HepG2 (cell line): ENCODE results near the gene UBE2N. TPM values are rescaled to one million over a fixed set of nuclear protein-coding genes. Genes with fewer than 3 reads are reported as not detected.

Experiments
- CCAR2 ChIP-seq: fragments of 200-400 bp; formaldehyde crosslinking; optimal IDR thresholded peaks from 2 replicates; pipeline ENCODE3; 2018; ENCODE audit warnings: low read depth, mild to moderate bottlenecking, low read length, moderate library complexity
- CSRNP1 ChIP-seq: sonication (generic); formaldehyde crosslinking; IDR thresholded peaks from 2 replicates; pipeline ENCODE4 v1.8.1; 2023; ENCODE audit warnings: mild to moderate bottlenecking, missing genetic modification reagents
- DMAP1 ChIP-seq: IDR thresholded peaks from 2 replicates; pipeline ENCODE4 v1.6.1; 2016
- HOXA9 ChIP-seq: sonication (generic); formaldehyde crosslinking; IDR thresholded peaks from 2 replicates; pipeline ENCODE4 v1.8.1; 2022; ENCODE audit warnings: missing genetic modification reagents, mild to moderate bottlenecking, moderate library complexity, borderline replicate concordance
- NRL ChIP-seq: sonication (generic); formaldehyde crosslinking; IDR thresholded peaks from 2 replicates; pipeline ENCODE4 v1.5.0; 2020; ENCODE audit warnings: missing genetic modification reagents, mild to moderate bottlenecking, moderate library complexity, borderline replicate concordance
- PATZ1 ChIP-seq: sonication (generic); formaldehyde crosslinking; IDR thresholded peaks from 2 replicates; pipeline ENCODE4 v1.4.0; 2020; ENCODE audit warnings: missing genetic modification reagents
- PHF5A ChIP-seq: IDR thresholded peaks from one replicate; pipeline ENCODE4 v1.6.1; 2018; ENCODE audit warnings: low read depth, missing genetic modification reagents; ENCODE audit not compliant: unreplicated experiment
- RFXAP ChIP-seq: sonication (generic); formaldehyde crosslinking; IDR thresholded peaks from 2 replicates; pipeline ENCODE4 v1.4.0; 2020; ENCODE audit warnings: missing genetic modification reagents, borderline replicate concordance
- TAF1 ChIP-seq: sonication (generic); formaldehyde crosslinking; IDR thresholded peaks from 2 replicates; pipeline ENCODE4 v1.4.0; 2020; ENCODE audit warnings: missing genetic modification reagents
- TARDBP ChIP-seq: sonication (generic); formaldehyde crosslinking; IDR thresholded peaks from 2 replicates; pipeline ENCODE4 v1.8.0; 2022; ENCODE audit warnings: mild to moderate bottlenecking, missing genetic modification reagents
- TGIF2 ChIP-seq: IDR thresholded peaks from 2 replicates; pipeline ENCODE4 v1.6.1; 2016; ENCODE audit warnings: control low read depth, missing compliant biosample characterization
- ZBTB7A ChIP-seq: sonication (generic); formaldehyde crosslinking; IDR thresholded peaks from 2 replicates; pipeline ENCODE4 v1.8.0; 2022; ENCODE audit warnings: mild to moderate bottlenecking, missing genetic modification reagents
- ZC3H13 ChIP-seq: sonication (generic); formaldehyde crosslinking; IDR thresholded peaks from 2 replicates; pipeline ENCODE4 v1.8.1; 2023; ENCODE audit warnings: mild to moderate bottlenecking, missing genetic modification reagents, moderate library complexity
- ZNF142 ChIP-seq: sonication (generic); formaldehyde crosslinking; IDR thresholded peaks from 2 replicates; pipeline ENCODE4 v1.4.0; 2020; ENCODE audit warnings: missing genetic modification reagents
- ZNF530 ChIP-seq: sonication (generic); formaldehyde crosslinking; IDR thresholded peaks from 2 replicates; pipeline ENCODE4 v1.5.0; 2020; ENCODE audit warnings: low read depth, mild to moderate bottlenecking, missing genetic modification reagents
- polyA plus RNA-seq, 8 experiments: library from polyadenylated mRNA; depleted of rRNA in 3 of 8; stranded (reverse) in 7 of 8; unstranded in 1 of 8; fragments of >200 nt; fragmentation: Illumina TruSeq in 4 of 8; extraction: Trizol in 4 of 8; gene quantifications; 2 replicates each; pipeline versions ENCODE4 v1.2.1 to v1.2.3, GENCODE V29; 2011 to 2016; ENCODE audit warnings: low read depth in 4 of 8, missing spikeins in 1 of 8, mixed read lengths in 1 of 8; ENCODE audit not compliant: insufficient read depth in 1 of 8
- total RNA-seq, 5 experiments: library from RNA; depleted of rRNA; stranded (reverse); fragments of >200 nt; fragmentation: Illumina TruSeq; extraction: Trizol; gene quantifications; 2 replicates each; pipeline ENCODE4 v1.2.3, GENCODE V29; 2016; ENCODE audit warnings: low read depth in 1 of 5
- TF ChIP-seq, protein P1 (sequence below): sonication (generic); formaldehyde crosslinking; IDR thresholded peaks from 2 replicates; pipeline ENCODE4 v1.4.0; 2020; ENCODE audit warnings: mild to moderate bottlenecking, missing genetic modification reagents

UBE2N gene
- total and polyA plus RNA-seq, 2 of the 13 experiments (the other 11 are each of a cell fraction or from before 2014, with no cell fraction given), result 188 to 197 TPM

DNA sequence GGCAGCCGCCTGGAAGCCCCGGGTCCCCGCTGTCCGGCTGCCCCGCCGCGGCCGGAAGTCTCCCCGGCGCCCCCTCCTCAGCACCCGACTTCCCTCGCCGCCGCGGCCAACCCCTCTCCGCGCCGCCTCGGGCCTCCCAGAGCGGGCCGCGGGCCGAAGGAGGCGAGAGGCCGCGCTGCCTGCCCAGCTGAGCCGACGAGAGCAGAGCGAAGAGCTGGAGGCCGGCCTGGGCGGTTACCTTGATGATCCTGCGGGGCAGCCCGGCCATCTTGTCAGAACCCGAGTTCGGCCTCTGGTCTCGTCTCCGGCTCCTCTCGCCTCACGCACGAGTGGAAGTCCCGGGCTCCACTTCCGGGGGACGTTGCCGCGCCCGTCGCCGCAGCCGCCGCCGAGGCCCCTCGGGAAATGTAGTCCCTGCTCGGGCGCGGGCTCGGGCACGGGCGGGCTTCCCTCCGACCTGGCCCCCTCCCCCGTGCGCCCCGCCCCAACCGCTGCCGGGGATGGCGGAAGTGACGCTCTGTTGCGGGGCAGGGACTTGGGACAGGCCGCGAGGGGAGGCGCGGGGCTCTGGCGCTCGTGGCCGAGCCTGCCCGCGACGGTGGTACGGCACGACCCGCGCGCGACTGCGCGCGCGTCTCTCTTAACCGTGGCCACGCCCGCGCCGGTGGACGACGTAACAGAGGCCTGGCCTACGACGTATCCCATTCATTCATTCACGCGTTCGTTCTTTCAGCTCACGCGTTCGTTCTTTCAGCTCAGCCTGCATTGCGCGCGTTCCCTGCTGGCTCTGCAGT is at the start of gene UBE2N (continued):
- TF ChIP-seq CSRNP1 (CRISPR knock-in tag), result peak; percentile 86; the same call in 1 of the 2 replicates
- TF ChIP-seq ZBTB7A (CRISPR knock-in tag), result peak; percentile 59; the same call in 1 of the 2 replicates
- TF ChIP-seq PATZ1 (CRISPR knock-in tag), result peak; percentile 94
- TF ChIP-seq RFXAP (CRISPR knock-in tag), result peak; percentile 97
- peak; percentile 61; the same call in 1 of the 2 replicates for TF ChIP-seq TGIF2
- TF ChIP-seq CCAR2, result no peak
- TF ChIP-seq ZNF142 (CRISPR knock-in tag), result peak; percentile 82
- TF ChIP-seq PHF5A (CRISPR knock-in tag), result peak; percentile 25
- peak; percentile 88 for TF ChIP-seq DMAP1 (CRISPR knock-in tag)
- 0 out of 2 replicates have a peak, but pooled peaks have one; percentile 6 for TF ChIP-seq NRL
- TF ChIP-seq HOXA9 (CRISPR knock-in tag), result peak; percentile 54; the same call in 1 of the 2 replicates
- TF ChIP-seq TAF1 (CRISPR knock-in tag), result peak; percentile 89
- TF ChIP-seq ZNF530 (CRISPR knock-in tag), result 0 out of 2 replicates have a peak, but pooled peaks have one; percentile 34
- TF ChIP-seq ZC3H13 (CRISPR knock-in tag), result peak; percentile 79
- TF ChIP-seq, protein P1, sequence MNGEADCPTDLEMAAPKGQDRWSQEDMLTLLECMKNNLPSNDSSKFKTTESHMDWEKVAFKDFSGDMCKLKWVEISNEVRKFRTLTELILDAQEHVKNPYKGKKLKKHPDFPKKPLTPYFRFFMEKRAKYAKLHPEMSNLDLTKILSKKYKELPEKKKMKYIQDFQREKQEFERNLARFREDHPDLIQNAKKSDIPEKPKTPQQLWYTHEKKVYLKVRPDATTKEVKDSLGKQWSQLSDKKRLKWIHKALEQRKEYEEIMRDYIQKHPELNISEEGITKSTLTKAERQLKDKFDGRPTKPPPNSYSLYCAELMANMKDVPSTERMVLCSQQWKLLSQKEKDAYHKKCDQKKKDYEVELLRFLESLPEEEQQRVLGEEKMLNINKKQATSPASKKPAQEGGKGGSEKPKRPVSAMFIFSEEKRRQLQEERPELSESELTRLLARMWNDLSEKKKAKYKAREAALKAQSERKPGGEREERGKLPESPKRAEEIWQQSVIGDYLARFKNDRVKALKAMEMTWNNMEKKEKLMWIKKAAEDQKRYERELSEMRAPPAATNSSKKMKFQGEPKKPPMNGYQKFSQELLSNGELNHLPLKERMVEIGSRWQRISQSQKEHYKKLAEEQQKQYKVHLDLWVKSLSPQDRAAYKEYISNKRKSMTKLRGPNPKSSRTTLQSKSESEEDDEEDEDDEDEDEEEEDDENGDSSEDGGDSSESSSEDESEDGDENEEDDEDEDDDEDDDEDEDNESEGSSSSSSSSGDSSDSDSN (CRISPR knock-in tag), result peak; percentile 62; the same call in 1 of the 2 replicates
- peak; percentile 56; the same call in 1 of the 2 replicates for TF ChIP-seq TARDBP (CRISPR knock-in tag)
